Measurements from ENCODE around the gene KIRREL2.
A peak's percentile ranks its signal among the peaks of the same experiment; 100 is the strongest.
"Not testable (repeated sequence)": the region's sequence is repeated elsewhere in the genome, so short reads cannot be mapped to it uniquely, and the experiment has no call there.

The KIRREL2 gene

GRCh38 chr19:35870124-35870736 lies 13.5 kb downstream of the KIRREL2 start:
- not testable (repeated sequence) for DNase-seq

GRCh38 chr19:35870798-35871197 lies 14.1 kb downstream of the KIRREL2 start:
- no peak for DNase-seq

- no peak for DNase-seq
Observed at GRCh38 chr19:35871611-35872010, 14.9 kb downstream of the KIRREL2 start.

- no peak for DNase-seq
Observed at GRCh38 chr19:35872180-35872579, 15.5 kb downstream of the KIRREL2 start.

GRCh38 chr19:35874392-35874930 lies 17.8 kb downstream of the KIRREL2 start:
- no peak for DNase-seq

- no peak for DNase-seq
Observed at GRCh38 chr19:35879068-35879467, 22.4 kb downstream of the KIRREL2 start.

- DNase-seq = peak; percentile 97
Observed at GRCh38 chr19:35879770-35880317, 23.1 kb downstream of the KIRREL2 start.

GRCh38 chr19:35882114-35882832 lies 25.6 kb downstream of the KIRREL2 start:
- DNase-seq = no peak

- DNase-seq = no peak
Observed at GRCh38 chr19:35883882-35884281, 27.2 kb downstream of the KIRREL2 start.

GRCh38 chr19:35885225-35885738 lies 28.6 kb downstream of the KIRREL2 start:
- DNase-seq = no peak

- DNase-seq = no peak
Observed at GRCh38 chr19:35885904-35886303, 29.2 kb downstream of the KIRREL2 start.

GRCh38 chr19:35887197-35887596 lies 30.5 kb downstream of the KIRREL2 start:
- DNase-seq = no peak

- DNase-seq = no peak
Observed at GRCh38 chr19:35888398-35888797, 31.7 kb downstream of the KIRREL2 start.

GRCh38 chr19:35889370-35890112 lies 32.8 kb downstream of the KIRREL2 start:
- DNase-seq = no peak

GRCh38 chr19:35890113-35890650 lies 33.5 kb downstream of the KIRREL2 start:
- DNase-seq = no peak

GRCh38 chr19:35891819-35892218 lies 35.1 kb downstream of the KIRREL2 start:
- not testable (repeated sequence) for DNase-seq

- DNase-seq = no peak
Observed at GRCh38 chr19:35894342-35894741, 37.6 kb downstream of the KIRREL2 start.

GRCh38 chr19:35895911-35896642 lies 39.4 kb downstream of the KIRREL2 start:
- no peak for DNase-seq

- DNase-seq = no peak
Observed at GRCh38 chr19:35896643-35897040, 39.9 kb downstream of the KIRREL2 start.

GRCh38 chr19:35897706-35898451 lies 41.2 kb downstream of the KIRREL2 start:
- DNase-seq = no peak

- DNase-seq = no peak
Observed at GRCh38 chr19:35898499-35898809, 41.7 kb downstream of the KIRREL2 start.
